SJCRH30 (cell line): ENCODE data around the gene CDO1. TPM values are rescaled to one million over a fixed set of nuclear protein-coding genes. Genes with fewer than 3 reads are reported as not detected.

Experiments
- total RNA-seq: library from RNA; depleted of rRNA; stranded (reverse); fragments of >200 nt; shearing (Covaris generic); gene quantifications from 2 replicates; pipeline ENCODE4 v1.2.3, GENCODE V29; 2014; rRNA removed

The CDO1 gene
- total RNA-seq, 1 experiment from 2014 or later, result not detected

Other genes starting within 250 kb of the CDO1 start
- 0.10 and 0.13 TPM in 2 replicates for gene TICAM2, start 214.2 kb downstream of the CDO1 start, total RNA-seq
- 84.5 and 89.3 TPM in 2 replicates for gene TMED7, start 190.6 kb downstream of the CDO1 start, total RNA-seq
- 61.3 and 62.5 TPM in 2 replicates for gene ATG12, start 24.9 kb upstream of the CDO1 start, total RNA-seq
- gene AP3S1, start 25.3 kb upstream of the CDO1 start, total RNA-seq, result 139 and 141 TPM in 2 replicates
- gene LVRN, start 145.8 kb upstream of the CDO1 start, total RNA-seq, result 0.53 TPM in 2 replicates
- gene ARL14EPL, start 215.8 kb upstream of the CDO1 start, total RNA-seq, result 0.06 and 0.66 TPM in 2 replicates